ENCODE measurements around the gene HIRA. TPM values are rescaled to one million over a fixed set of nuclear protein-coding genes. Genes with fewer than 3 reads are reported as not detected.

HIRA gene
- total RNA-seq, 1 experiment from 2014 or later, result 24.3 TPM

DNA sequence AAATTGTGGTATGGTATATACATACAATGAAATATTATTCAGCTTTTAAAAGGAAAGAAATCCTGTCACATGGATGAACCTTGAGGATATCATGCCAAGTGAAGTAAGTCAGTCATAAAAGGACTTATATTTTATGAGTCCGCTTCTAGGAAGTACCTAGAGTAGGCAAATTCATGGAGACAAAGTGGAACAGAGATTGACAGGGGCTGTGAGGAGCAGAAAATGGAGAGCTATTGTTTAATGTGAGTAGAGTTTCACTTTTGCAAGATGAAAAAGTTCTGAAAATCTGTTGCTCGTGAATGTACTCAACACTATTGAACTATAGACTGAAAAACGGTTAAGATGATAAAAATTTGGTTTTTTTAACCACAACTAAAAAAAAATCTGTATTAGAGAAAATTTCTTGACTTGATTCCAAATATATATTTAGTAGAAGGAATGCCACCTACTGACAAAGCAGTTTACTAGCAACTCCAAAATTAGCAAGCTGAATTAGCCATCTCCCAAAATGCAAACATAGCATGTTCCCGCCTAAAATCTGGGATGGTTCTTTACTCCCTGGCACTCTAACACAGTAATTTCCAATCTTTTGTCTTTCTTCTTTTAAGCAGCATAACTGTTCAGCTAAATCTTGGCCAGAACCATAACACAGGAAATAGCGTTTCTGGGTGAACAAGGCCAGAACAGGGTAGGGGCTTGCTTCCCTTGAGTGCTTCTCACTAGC lies 46.0 kb upstream of the HIRA start:
- Mint-ChIP-seq H3K4me3 (ENCODE audit: unreplicated experiment) (peak overlapping the region; percentile 96), H3K27me3 (ENCODE audit: insufficient read depth, unreplicated experiment) (no peaks in the 10 kb centered on the region), H3K36me3 (ENCODE audit: insufficient read depth, unreplicated experiment) (peaks cover 31% of the 10 kb centered on the region), H3K9me3 (ENCODE audit: unreplicated experiment) (no peaks in the 10 kb centered on the region), H3K27ac (ENCODE audit: low read depth, unreplicated experiment) (peak overlapping the region; percentile 100), H3K4me1 (ENCODE audit: insufficient read depth, unreplicated experiment) (peaks cover 32% of the 10 kb centered on the region)
- intact Hi-C loops (cut with micrococcal nuclease), result no loop called here
- DNase-seq (ENCODE audit: unreplicated experiment), result peak; percentile 14
- TF ChIP-seq, protein P1, sequence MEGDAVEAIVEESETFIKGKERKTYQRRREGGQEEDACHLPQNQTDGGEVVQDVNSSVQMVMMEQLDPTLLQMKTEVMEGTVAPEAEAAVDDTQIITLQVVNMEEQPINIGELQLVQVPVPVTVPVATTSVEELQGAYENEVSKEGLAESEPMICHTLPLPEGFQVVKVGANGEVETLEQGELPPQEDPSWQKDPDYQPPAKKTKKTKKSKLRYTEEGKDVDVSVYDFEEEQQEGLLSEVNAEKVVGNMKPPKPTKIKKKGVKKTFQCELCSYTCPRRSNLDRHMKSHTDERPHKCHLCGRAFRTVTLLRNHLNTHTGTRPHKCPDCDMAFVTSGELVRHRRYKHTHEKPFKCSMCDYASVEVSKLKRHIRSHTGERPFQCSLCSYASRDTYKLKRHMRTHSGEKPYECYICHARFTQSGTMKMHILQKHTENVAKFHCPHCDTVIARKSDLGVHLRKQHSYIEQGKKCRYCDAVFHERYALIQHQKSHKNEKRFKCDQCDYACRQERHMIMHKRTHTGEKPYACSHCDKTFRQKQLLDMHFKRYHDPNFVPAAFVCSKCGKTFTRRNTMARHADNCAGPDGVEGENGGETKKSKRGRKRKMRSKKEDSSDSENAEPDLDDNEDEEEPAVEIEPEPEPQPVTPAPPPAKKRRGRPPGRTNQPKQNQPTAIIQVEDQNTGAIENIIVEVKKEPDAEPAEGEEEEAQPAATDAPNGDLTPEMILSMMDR (IDR thresholded peaks at IDR 0.05; ENCODE audit: unreplicated experiment), result peak; percentile 23
- ChIA-PET POLR2A (interaction anchor here (0.6 to 5.5 kb wide), 13 partner anchors 10 to 333 kb away, joined by 3 to 59 read pairs (median 9); partner anchors contain the start of genes C22orf39, CLTCL1, ESS2 and HIRA), CTCF (interaction anchor here (0.6 to 2.7 kb wide), 13 partner anchors 8 to 231 kb away, joined by 3 to 26 read pairs (median 3); no protein-coding TSS in a partner anchor)
- no TSS peak for BruUV-seq (replicated peaks)

DNA sequence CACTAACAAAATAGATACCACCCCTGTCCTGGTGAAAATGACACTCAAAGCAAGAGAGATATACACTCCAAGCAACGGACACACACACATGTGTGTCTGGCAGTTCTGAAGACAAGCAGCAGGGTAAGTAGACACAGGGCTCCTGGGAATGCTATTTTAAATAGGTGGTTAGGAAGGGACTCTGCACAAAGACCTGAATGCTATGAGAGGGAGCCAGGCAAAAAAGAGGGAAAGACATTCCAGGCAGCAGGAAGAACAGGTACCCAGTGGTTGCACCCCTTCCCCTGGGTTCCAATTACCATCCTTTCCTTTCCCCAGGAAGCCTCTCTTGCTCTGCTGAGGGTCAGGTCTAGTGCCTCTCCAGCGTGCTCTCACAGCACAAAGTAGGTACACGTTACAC lies 44.5 kb upstream of the HIRA start:
- H3K9me3 Mint-ChIP-seq (ENCODE audit: unreplicated experiment), result no peaks in the 10 kb centered on the region
- no peak for DNase-seq (ENCODE audit: unreplicated experiment)
- POLR2A ChIA-PET, result interaction anchor here (1.9 to 5.5 kb wide), 2 partner anchors 29 to 188 kb away, joined by 4 to 42 read pairs; partner anchors contain the start of gene C22orf39
- H3K27ac Mint-ChIP-seq (ENCODE audit: low read depth, unreplicated experiment), result peak overlapping the region; percentile 83
- no peak overlapping the region for H3K4me3 Mint-ChIP-seq (ENCODE audit: unreplicated experiment)
- peaks cover 42% of the 10 kb centered on the region for H3K36me3 Mint-ChIP-seq (ENCODE audit: insufficient read depth, unreplicated experiment)
- intact Hi-C loops (cut with micrococcal nuclease), result no loop called here
- CTCF ChIA-PET, result interaction anchor here (0.6 to 2.7 kb wide), 4 partner anchors 41 to 177 kb away, joined by 3 to 26 read pairs (median 8); no protein-coding TSS in a partner anchor
- no TSS peak for BruUV-seq (replicated peaks)
- peaks cover 32% of the 10 kb centered on the region for H3K4me1 Mint-ChIP-seq (ENCODE audit: insufficient read depth, unreplicated experiment)
- no peaks in the 10 kb centered on the region for H3K27me3 Mint-ChIP-seq (ENCODE audit: insufficient read depth, unreplicated experiment)
- TF ChIP-seq, protein P1 (IDR thresholded peaks at IDR 0.05; ENCODE audit: unreplicated experiment), result no peak

DNA sequence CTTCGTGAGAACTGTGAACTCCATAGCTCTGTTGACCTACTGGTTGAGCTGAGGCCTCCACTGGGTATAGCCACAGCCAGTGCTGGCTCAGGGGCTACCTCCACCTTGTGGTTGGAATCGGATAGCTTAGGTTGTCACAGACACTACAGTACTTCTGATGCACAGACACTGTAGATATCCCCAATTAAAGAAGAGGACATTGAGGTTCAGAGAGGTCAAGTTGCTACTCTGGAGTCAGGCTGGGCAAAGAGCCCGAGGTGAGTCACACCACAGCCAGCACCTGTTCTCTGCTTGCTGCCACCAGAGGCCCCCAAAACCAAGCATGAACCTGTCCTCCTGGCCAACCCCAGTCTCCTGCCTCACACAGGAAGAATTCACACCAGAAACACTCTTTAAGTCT lies 42.0 kb upstream of the HIRA start:
- Mint-ChIP-seq H3K4me3 (ENCODE audit: unreplicated experiment) (no peak overlapping the region), H3K27me3 (ENCODE audit: insufficient read depth, unreplicated experiment) (no peaks in the 10 kb centered on the region), H3K36me3 (ENCODE audit: insufficient read depth, unreplicated experiment) (peaks cover 61% of the 10 kb centered on the region), H3K9me3 (ENCODE audit: unreplicated experiment) (no peaks in the 10 kb centered on the region), H3K4me1 (ENCODE audit: insufficient read depth, unreplicated experiment) (peaks cover 25% of the 10 kb centered on the region), H3K27ac (ENCODE audit: low read depth, unreplicated experiment) (peak overlapping the region; percentile 7)
- ChIA-PET CTCF (interaction anchor here (0.5 to 1.5 kb wide), 6 partner anchors 35 to 1815 kb away, joined by 3 to 6 read pairs (median 4); no protein-coding TSS in a partner anchor), POLR2A (no interaction called here)
- intact Hi-C loops (cut with micrococcal nuclease), result no loop called here
- DNase-seq (ENCODE audit: unreplicated experiment), result peak; percentile 51
- BruUV-seq (replicated peaks), result no TSS peak
- TF ChIP-seq, protein P1 (IDR thresholded peaks at IDR 0.05; ENCODE audit: unreplicated experiment), result no peak

DNA sequence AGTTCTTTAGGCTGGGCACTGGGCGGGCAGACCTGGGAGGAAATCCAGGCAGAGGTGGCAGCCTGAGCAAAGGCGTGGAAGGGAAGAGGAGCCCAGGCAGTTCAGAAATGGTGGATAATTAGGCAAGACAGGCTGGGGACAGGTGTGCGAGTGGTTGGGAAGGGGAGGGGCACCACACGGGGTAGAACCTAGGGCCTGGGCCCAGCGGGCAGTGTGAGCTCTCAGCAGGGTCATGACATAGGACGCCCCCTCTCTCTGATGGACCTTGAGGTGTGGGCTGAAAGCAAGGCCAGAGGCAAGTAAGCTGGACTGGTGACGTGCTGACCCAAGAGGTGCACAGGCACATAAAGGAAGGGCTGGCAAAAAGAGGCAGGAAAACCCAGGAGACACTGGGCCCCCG lies 40.7 kb upstream of the HIRA start:
- TF ChIP-seq, protein P1 (IDR thresholded peaks at IDR 0.05; ENCODE audit: unreplicated experiment), result no peak
- H3K27ac Mint-ChIP-seq (ENCODE audit: low read depth, unreplicated experiment), result no peak overlapping the region
- H3K27me3 Mint-ChIP-seq (ENCODE audit: insufficient read depth, unreplicated experiment), result no peaks in the 10 kb centered on the region
- H3K36me3 Mint-ChIP-seq (ENCODE audit: insufficient read depth, unreplicated experiment), result peaks cover 68% of the 10 kb centered on the region
- no TSS peak for BruUV-seq (replicated peaks)
- no peaks in the 10 kb centered on the region for H3K9me3 Mint-ChIP-seq (ENCODE audit: unreplicated experiment)
- no peak for DNase-seq (ENCODE audit: unreplicated experiment)
- ChIA-PET CTCF (interaction anchor here (0.5 to 0.9 kb wide), 2 partner anchors 26 to 438 kb away, joined by 3 read pairs; no protein-coding TSS in a partner anchor), POLR2A (interaction anchor here (0.6 kb wide), 1 partner anchor 323 kb away, joined by 3 read pairs; no protein-coding TSS in a partner anchor)
- peaks cover 15% of the 10 kb centered on the region for H3K4me1 Mint-ChIP-seq (ENCODE audit: insufficient read depth, unreplicated experiment)
- intact Hi-C loops (cut with micrococcal nuclease), result no loop called here
- H3K4me3 Mint-ChIP-seq (ENCODE audit: unreplicated experiment), result no peak overlapping the region

All from MCF 10A (cell line).